Measurements from ENCODE around the gene CAMSAP3.

CAMSAP3 gene

DNA sequence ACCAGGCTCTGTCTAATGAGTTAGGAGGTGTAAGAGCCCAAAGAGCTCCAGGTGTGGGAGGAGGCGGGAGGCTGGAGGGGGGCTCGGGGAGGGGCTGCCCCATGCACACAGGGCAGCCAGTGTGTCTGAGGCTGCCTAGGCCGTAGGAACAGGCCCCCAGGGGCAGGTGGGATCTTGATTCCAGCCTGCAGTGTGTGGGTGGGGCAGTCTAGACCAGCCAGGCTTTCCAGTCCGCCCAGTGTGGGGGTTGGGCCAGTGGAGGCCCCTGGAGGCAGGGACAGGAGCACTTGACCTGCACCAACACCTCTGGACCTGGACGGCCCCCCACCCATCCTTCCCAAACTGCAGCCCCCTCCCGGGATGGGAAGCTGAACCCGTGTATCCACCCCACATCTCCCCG is 5.4 kb upstream of the CAMSAP3 start:
- no peak for TF ChIP-seq CTCF (IDR thresholded peaks at IDR 0.05; ENCODE audit: control extremely low read depth, extremely low read depth, low read depth, missing control alignments)
- no peak for DNase-seq (ENCODE audit: extremely low spot score)
- CTCF ChIA-PET = interaction anchor here (2.3 kb wide), 1 partner anchor 22 kb away, joined by 13 read pairs; no protein-coding TSS in a partner anchor
- POLR2A ChIA-PET = no interaction called here

DNA sequence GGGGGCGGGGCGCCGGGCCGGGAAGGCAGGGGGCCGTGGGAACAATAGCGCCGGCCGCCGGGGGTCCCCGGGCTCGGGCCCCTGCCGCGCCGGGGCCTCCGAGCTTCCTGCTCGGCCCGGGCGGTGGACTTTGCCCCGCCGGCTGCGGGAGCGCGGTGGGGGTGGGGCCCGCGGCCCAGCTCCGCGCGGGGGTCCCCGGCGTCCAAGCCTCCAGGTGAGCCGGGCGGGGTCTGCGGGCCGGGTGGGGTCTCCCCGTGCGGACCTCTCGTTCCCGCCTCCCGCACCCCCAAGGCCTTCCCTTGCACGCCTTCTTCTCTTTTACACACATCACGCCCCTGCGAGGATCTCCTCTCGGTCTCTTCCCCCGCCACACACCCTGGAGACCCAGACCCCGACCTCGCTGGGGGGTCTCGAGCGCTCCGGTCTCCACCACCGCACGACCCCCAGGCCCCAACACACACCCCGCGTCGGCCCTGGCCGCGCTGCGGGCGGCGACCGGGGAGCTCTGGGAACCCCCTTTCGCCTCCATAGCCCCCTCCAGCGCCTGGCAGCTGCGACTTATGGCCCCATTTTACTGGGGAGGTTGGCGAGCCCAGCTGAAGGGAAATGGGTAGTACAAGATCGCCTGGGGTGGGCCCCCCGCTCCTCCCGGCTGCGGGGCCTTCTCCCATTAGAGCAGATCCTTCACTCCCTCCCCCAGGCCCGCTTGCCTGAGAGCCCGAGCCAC is 711 bp downstream of the CAMSAP3 start:
- TF ChIP-seq CTCF (IDR thresholded peaks at IDR 0.05; ENCODE audit: control extremely low read depth, extremely low read depth, low read depth, missing control alignments) = peak; percentile 7
- no peak for DNase-seq (ENCODE audit: extremely low spot score)
- ChIA-PET POLR2A (interaction anchor here (0.5 kb wide), 1 partner anchor 419 kb away, joined by 3 read pairs; no protein-coding TSS in a partner anchor), CTCF (interaction anchor here (1.6 to 2.1 kb wide), 2 partner anchors 12 to 28 kb away, joined by 5 to 13 read pairs; no protein-coding TSS in a partner anchor)

GRCh38 chr19:7597689-7598088 is 2.0 kb downstream of the CAMSAP3 start:
- ChIA-PET POLR2A (no interaction called here), CTCF (interaction anchor here (0.9 to 1.6 kb wide), 4 partner anchors 10 to 203 kb away, joined by 3 to 5 read pairs (median 4); no protein-coding TSS in a partner anchor)
- TF ChIP-seq CTCF (IDR thresholded peaks at IDR 0.05; ENCODE audit: control extremely low read depth, extremely low read depth, low read depth, missing control alignments) = no peak
- no peak for DNase-seq (ENCODE audit: extremely low spot score)

GRCh38 chr19:7598180-7598579 is 2.5 kb downstream of the CAMSAP3 start:
- ChIA-PET CTCF (interaction anchor here (0.9 to 1.6 kb wide), 4 partner anchors 11 to 202 kb away, joined by 3 to 5 read pairs (median 4); no protein-coding TSS in a partner anchor), POLR2A (no interaction called here)
- DNase-seq (ENCODE audit: extremely low spot score) = no peak
- no peak for TF ChIP-seq CTCF (IDR thresholded peaks at IDR 0.05; ENCODE audit: control extremely low read depth, extremely low read depth, low read depth, missing control alignments)

GRCh38 chr19:7600721-7601120 is 5.1 kb downstream of the CAMSAP3 start:
- no peak for TF ChIP-seq CTCF (IDR thresholded peaks at IDR 0.05; ENCODE audit: control extremely low read depth, extremely low read depth, low read depth, missing control alignments)
- POLR2A ChIA-PET = no interaction called here
- DNase-seq (ENCODE audit: extremely low spot score) = no peak
- CTCF ChIA-PET = no interaction called here

DNA sequence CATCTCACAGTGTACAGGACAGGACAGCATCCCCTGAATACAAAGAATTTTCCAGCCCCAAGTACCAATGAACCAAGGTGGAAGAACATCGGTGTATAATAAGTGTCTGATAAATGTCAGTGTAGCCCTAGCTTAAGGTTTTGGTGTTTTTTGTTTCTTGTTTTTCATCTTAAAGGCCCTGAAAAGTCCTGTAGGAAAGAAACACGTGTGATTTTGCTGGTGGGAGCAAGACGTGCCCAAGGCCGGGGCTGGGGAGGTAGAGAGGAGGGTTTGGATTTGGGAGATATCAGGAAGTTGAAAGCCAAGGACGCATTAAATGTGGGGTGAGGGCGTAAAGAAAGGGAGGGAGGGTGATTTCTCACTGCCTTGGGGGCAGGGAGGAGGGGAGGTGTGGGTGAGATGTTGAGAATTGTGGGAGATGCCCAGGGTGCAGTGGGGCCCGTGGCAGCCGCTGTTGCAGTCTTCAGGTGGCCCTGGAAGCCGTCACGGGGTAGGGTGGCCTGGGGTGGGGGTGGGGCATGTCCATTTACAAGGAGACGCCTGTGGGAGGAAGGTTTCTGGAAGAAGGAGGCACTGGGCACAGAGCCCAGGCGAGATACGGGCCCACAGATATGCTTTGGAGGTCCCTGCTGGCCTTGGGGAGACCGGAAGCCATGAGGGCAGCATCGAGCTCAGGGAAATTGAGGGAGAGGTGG is 6.7 kb downstream of the CAMSAP3 start:
- ChIA-PET CTCF (no interaction called here), POLR2A (no interaction called here)
- no peak for TF ChIP-seq CTCF (IDR thresholded peaks at IDR 0.05; ENCODE audit: control extremely low read depth, extremely low read depth, low read depth, missing control alignments)
- DNase-seq (ENCODE audit: extremely low spot score) = no peak
